GM19193 (cell line): ENCODE data around the gene WNT8B.

Source experiments
- POLR2A ChIP-seq: IDR thresholded peaks from 4 replicates; pipeline ENCODE4 v1.6.1; 2011; ENCODE audit not compliant: insufficient read depth, insufficient read length; ENCODE audit errors: extremely low read depth

WNT8B gene

GRCh38 chr10:100501423-100501822, 38.6 kb downstream of the WNT8B start:
- no peak for TF ChIP-seq POLR2A

GRCh38 chr10:100502926-100503494, 40.2 kb downstream of the WNT8B start:
- no peak for TF ChIP-seq POLR2A

GRCh38 chr10:100504096-100504495, 41.3 kb downstream of the WNT8B start:
- TF ChIP-seq POLR2A: no peak

GRCh38 chr10:100505164-100505563, 42.4 kb downstream of the WNT8B start:
- no peak for TF ChIP-seq POLR2A

GRCh38 chr10:100506596-100507356, 44.0 kb downstream of the WNT8B start:
- no peak for TF ChIP-seq POLR2A

- TF ChIP-seq POLR2A: no peak
Observed at GRCh38 chr10:100507357-100507732, 44.5 kb downstream of the WNT8B start.

GRCh38 chr10:100508266-100508665, 45.5 kb downstream of the WNT8B start:
- no peak for TF ChIP-seq POLR2A

- TF ChIP-seq POLR2A: no peak
Observed at GRCh38 chr10:100508691-100509150, 45.9 kb downstream of the WNT8B start.

- no peak for TF ChIP-seq POLR2A
Observed at GRCh38 chr10:100509241-100509840, 46.5 kb downstream of the WNT8B start.

GRCh38 chr10:100510533-100511308, 47.9 kb downstream of the WNT8B start:
- TF ChIP-seq POLR2A: no peak

GRCh38 chr10:100515612-100516011, 52.8 kb downstream of the WNT8B start:
- no peak for TF ChIP-seq POLR2A

GRCh38 chr10:100516847-100517246, 54.0 kb downstream of the WNT8B start:
- TF ChIP-seq POLR2A: no peak

GRCh38 chr10:100518761-100519241, 56.0 kb downstream of the WNT8B start:
- no peak for TF ChIP-seq POLR2A

- TF ChIP-seq POLR2A: no peak
Observed at GRCh38 chr10:100519311-100520051, 56.7 kb downstream of the WNT8B start, which contains the start of gene SEC31B. TSS of gene SEC31B (minus strand) at chr10:100519861. CDS start at chr10:100516952, 2,909 bp downstream.
